NCI-H1105 treated with DMSO at 0.1 percent for 48 hours (cell line): Measurements from ENCODE around the gene HRK.

Experiments
- DNase-seq: peaks from one replicate; lab custom pipeline; 2025; lab: John Stamatoyannopoulos, UW

The HRK gene

DNA sequence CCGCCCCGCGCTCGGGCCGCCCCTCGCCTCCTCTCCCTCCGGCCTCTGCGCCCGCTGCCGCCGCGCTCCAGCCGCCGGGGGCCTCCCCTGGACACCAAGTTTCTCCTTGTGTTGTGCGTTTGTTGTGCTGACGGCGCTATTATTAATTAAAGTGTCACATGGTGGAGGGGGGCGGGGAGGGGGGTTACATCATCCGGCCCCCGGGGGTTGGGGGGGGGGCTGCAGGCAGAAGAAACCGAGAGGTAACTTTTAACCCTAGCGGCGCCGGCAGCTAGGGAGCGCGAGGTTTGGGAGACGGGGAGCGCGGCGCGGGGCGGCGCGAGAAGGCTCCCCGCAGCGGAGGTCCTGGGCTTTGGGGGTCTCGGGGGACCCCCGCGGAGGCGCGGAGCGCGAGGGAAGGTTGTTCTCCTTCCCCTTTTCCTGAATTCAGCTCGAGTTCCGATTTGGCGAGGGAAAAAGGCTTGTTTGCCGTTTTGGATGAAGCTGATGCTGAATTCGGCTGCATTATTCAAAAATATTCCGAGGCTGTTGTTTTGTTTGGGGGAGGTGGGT lies at the start of gene HRK:
Gene HRK, minus strand, starts transcription at position 117 of the 552 bp plus-strand sequence. CDS start 134 bp downstream, outside the sequence.
- peak; percentile 63 for DNase-seq

DNA sequence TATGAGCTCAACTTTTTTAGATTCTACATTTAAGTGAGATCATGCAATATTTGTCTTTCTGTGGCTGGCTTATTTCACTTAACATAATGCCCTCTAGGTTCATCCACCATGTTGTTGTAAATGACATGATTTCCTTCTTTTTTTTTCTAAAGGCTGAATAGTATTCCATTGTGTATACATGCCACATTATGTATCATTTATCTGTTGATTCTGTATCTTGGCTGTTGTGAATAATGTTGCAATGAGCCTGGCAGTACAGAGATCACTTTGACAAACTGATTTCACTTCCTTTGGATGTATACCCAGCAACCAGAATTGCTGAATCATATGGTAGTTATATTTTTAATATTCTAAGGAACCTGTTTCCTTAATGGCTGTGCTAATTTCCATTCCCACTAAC lies 48.6 kb upstream of the HRK start:
- no peak for DNase-seq

DNA sequence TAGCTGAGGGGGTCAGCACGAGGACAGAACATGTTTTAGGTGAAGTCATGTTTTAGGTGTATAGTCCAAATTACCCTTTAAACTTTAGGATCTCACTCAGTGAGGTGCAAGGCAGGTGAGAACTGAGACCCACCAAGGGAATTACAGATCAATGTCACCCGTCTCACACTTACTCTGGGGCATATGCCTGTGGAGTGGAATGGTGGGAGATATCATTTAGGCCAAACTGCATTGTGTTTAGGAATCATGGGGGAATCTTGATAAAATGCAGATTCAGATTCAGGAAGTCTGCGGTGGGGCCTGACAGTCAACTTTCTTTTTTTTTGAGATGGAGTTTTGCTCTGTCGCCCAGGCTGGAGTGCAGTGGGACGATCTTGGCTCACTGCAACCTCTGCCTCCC lies 47.3 kb upstream of the HRK start:
- no peak for DNase-seq

DNA sequence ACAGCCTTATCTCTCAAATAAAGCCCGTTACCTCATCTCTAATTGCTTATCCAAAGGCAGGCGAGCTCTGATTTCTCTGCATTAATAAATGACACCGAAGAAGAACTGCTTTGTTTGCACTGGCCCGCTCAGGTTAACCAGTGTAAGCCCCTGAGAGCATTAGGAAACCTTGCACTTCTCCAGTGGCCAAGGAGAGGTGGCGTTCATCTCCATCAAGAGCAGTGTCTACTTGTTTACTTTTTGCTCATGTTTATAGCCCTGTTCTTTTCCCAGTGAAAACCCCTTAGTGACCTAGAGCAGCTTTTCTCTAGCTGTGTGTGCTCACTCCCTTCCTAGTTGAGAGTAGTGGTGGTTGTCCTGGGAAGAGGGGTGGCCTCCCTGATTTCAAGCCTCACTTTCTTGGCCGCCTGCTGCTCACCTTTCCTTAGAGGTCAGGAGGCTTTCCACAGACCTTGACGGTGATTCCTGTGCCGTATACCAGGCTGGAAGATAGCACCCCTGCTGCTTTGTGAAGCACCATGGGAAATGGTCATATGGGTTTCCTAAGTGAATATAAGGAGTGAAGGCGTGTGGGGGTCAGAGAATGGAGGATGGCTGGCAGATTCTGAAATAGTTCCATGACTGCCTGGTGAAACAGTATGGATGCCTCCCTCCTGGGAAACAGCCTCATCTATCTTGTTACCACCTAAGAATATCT lies 46.2 kb upstream of the HRK start:
- no peak for DNase-seq

DNA sequence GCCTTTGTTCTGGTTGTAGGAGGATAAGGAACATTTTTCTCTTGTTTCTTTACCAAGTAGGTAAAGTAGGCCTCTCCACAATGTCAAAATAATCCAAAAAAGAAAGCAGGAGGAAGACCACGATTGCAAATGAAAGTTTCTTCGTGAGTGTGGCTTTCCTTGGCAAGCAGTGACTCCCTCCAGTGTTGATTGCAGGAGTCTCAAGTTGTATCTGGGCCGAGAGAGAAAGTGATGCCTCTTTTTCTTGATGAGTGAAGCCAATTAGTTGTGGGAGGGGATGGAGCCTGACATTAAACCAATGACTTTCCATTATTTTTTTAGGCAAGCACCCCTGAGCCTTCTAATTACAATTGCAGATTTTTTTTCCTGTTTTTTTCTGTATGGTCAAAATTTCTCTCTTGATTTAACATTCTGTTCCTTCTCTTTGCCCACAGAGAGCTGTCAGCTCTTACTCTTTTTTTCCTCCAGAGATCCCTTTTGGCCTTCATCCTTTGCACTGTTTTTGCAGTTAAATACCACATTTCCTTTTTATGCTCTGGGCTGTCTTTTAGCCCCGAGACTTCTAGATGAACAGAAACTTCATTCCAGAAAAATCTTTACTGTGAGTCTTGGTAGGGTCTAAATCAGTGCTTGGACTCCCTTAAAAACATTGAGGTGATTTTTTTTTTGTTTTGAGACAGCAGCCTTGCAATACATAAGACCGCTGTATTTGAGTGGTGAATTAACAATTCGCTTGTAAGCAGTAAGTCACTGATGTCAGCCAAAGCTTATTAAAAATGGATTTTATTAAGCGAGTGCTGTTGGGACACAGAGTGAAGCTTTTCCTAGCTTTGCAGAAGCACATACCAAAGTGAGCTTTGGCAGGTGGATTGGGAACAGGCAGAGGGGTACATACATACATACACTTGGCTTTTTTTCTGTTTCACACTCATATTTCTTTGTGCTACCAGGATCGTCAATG lies 45.3 kb upstream of the HRK start:
- DNase-seq: no peak

DNA sequence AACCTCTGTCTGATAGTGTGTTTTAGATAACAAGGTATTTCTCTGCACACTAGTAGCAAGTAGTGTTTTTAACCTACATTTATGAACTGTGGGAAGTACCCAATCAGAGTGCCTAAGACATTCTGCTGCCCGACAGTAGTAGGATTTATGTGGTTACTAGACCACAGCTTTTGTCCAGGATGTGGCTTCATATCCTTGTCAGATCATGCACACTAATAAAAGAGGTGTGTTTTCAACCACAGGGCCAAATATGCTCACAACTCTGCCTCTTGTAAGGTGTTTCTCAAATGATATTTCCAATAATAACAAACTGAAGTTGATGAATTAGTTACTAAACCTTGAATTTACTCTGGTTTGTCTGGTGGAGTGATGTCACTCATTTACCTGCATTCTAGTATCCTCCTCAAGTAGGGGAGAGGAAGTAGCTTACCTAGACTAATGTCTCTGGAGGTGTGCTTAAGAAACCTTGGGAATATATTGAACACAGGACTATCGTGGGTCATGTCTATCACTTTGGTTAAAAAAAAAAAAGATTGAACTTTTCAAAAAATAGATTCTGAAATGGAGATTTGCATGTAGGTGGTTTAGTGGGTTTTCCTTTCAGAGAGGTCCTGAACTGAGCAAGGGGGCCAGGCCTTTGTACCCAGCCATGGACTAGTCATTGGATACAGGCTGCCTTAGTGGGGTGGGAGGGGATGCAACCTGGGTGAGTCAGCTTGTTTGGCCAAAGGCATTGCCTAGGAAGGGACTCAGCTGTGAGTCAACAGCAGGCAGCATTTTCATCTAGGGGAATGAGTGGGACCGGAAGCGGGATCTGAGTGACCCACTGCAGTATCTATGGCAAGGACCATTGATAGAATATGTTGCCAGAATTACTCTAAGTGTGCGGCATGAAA lies 43.6 kb upstream of the HRK start:
- no peak for DNase-seq

DNA sequence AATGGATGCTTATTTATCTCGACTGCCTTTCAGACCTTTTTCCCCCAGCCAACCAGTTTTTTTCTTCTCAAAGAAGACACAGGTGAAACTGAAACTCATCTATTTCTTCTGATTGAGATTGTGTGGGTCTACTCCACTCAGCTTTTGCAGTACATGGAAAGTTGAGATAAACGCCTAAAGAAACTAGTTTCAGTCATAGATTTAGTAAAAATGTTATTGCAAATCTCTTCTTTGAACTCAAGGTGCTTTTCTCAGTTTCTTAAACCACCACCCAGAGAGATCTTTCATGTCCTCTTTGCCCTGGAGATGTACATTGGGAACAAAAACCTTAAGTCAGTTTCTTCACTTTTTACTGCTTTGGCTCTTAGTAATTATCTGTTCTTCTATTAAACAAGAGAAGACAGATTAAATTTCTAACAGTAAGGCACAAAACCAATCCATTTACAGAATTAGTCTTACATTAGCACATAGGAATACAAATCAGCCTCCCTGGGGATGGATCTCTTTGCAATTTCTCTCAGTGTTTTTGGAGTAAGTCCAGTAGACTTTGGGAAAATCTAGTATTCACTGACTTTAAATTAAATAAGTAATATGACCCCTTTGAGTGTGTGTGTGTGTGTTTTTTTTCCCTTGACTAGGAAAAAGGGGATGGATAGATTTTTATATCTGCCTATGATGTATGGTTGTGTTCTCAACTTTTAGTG lies 41.1 kb upstream of the HRK start:
- no peak for DNase-seq

DNA sequence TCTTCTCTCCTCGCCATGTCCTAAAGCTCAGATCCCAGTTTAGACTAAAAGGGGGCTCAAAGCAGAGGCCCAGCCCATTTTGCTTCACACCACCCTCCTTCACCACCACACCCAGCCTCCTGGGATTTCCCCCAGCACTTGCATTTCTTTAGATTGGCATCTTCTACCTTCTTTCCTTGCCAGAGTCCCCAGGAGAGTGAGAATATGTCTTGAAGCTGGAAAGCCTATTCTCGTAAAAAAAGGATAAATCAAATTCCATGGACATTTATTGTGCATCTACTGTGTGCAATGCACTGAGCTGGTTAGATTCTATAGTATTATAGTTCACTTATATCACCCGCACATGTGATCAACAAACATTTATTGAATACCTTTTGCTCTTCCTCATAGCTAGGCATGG lies 39.7 kb upstream of the HRK start:
- DNase-seq: no peak

DNA sequence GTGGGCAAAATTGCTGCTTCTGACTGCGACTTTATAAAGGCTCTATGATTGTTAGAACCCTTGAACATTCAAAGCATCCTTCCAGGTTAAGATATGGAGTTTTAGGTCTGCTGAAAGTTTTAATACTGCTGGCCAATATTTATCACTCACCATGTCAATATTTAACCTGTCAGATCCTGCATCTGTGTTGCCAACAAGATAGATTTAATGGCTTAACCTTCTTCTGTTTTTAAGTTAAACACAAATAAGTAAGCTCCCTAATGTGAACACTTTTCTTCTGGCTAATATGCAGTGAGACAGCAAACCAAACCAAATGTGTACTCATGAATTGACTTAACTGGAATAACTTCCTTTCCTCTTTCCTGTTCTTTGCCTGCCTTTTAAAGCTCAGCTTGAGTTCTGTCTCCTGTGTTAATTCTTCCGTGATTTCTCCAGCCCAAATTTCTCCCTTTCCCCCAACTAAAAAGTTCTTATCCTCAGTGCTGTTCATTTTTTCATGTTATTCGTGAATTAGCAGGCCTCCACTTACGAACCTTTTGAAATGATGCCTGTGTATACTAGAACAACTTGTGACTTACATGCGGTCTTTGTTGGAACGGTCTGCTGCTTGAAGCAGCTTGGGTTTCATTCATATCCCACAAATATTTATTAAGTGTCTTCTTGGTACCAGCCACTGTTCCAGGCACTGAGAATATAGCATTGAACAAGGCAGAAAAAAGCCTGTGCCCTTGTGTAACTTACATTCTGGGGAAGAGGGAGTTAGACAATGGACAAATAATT lies 38.7 kb upstream of the HRK start:
- DNase-seq: no peak

DNA sequence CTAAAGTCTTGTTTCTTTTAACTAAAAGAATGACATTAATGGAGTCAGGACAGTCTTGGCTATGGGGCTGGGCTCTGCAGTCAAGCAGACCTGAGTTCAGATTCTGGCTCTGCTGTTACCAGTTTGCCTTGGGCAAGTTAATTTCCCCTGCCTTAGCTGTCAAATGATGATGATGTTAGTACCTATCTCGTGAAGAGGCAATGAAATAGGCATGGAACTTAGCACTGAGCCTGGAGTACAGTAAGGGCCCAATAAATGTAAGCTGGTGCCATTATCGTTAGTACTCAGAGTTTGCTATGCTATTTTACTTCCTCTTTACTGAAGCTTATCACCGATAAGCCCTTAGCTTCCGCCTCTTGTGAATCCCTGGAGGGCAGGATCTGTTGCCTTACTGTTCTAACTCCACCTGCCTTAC lies 38.0 kb upstream of the HRK start:
- DNase-seq: no peak

DNA sequence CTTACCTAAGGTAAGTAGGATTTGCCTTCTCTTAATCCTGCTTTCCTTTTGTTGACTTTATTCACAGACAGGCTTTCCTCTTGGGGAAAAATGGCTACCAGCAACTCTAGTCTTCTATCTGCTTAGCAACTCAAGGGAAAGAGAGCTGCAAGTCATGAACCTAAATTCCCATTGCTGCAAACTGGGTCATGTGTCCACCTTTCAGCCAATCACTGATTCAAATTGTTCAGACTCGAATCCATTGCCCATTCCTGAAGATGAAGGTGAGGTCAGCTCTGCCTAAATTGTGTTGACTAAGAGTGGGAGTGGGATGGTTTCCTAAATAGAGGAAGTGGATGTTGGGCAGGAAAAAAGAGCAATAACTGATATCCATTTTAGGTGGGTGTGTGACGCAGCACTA lies 37.2 kb upstream of the HRK start:
- no peak for DNase-seq

DNA sequence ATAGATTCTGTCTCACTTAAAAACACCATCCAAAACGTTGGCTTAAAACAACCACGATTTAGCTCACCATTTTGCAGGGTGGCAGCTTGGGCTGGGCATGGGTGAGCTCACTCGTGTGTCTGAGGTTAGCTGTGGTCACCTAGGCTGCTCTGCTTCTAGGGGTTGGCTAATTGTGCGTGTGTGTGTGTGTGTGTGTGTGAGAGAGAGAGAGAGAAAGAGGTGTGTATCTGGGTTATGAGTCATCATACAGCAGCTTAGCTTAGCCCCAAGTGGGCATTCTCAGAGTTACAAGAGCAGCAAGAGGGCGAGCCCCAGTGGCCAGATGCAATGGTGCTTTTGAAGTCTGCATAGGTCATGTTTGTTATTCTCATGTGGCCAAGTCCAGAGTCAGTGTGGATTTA lies 35.5 kb upstream of the HRK start:
- no peak for DNase-seq

DNA sequence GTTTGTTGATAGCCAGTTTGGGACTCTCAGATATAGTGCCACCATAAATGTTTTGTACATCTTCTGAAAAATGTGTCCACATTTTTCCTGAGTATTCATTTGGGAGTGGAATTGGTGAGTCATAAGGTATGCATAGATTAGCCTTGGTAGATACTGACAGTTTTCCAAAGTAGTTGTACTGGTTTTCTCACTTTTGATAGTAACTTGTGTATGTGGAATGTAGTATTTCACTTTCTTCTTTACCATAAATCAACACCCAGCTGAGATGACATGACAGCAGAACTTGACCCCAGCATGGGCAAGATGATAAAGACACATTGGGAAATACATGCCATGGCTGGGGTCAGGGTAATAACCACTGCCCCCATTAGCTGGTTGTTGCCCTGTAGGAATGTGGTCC lies 34.9 kb upstream of the HRK start:
- no peak for DNase-seq

DNA sequence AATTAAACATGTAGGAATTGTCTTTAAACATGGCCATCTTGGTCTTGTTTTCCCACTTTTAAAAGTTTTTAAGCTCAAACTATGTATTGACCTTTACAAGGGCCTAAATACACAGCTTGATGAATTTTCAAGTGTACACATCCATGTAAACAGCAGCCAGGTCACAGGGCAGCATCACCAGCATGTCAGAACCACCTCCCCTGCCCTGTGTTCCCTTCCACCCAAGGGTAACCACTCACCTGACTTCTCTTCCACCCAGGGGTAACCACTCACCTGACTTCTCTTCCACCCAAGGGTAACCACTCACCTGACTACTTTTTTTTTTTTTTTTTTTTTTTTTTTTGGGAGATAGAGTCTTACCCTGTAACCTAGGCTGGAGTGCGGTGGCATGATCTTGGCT lies 34.1 kb upstream of the HRK start:
- DNase-seq: no peak

DNA sequence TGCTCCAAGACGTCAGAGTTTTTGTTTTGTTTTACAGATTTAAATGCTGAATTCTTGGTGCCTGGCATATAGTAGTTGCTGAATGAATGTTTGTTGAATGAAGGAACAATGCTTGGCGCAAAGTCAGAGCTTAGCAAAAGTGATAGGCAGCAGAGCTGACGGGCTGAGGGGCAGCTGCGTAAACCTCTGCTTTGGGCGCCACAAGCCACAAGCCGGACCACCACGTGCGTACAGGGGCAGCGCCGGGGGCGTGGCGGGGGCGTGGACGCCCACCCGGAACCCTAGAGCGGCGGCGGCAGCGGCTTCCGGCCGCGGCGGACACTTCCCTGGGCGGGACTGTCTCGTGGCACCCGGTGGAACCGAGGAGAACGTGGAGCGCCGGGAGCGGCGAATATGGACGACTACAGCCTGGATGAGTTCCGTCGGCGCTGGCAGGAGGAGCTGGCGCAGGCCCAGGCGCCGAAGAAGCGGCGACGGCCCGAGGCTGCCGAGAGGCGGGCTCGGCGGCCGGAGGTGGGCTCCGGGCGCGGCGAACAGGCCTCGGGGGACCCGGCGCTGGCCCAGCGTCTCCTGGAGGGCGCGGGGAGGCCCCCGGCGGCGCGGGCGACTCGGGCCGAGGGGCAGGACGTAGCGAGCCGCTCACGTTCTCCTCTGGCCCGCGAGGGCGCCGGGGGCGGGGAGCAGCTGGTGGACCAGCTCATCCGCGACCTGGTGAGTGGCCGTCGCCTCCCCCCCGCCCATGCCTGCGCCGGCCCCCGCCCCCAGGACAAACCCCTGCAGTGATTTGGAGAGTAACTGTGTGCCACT lies 29.6 kb upstream of the HRK start, which contains the start of gene FBXW8:
Gene FBXW8, plus strand, starts transcription at position 306 of the 807 bp plus-strand sequence. Its CDS starts 88 bp downstream, at position 394.
- DNase-seq: peak; percentile 76

DNA sequence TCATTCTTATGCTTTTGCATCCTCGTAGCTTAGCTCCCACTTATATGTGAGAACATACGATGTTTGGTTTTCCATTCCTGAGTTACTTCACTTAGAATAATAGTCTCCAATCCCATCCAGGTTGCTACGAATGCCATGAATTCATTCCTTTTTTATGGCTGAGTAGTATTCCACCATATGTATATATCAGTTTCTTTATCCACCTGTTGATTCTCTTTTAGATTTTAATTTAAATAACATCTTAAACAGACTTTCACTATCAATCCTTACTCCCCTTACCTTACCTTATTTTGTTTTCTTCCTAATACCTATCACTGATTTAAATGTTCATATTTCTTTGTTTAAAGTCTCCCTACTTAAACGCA lies 29.0 kb upstream of the HRK start:
- no peak for DNase-seq

DNA sequence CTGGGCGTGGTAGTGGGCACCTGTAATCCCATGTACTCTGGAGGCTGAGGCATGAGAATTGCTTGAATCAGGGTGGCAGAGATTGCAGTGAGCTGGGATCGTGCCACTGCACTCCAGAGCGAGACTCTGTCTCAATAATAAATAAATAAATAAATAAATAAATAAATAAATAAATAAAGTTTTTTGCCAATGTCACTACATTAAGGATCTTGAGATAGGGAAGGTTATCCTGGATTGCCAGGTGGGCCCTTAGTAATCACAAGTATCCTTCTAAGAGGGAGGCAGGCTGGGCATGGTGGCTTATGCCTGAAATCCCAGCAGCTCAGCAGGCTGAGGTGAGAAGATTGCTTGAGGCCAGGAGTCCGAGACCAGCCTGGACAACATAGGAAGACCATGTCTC lies 25.0 kb upstream of the HRK start:
- DNase-seq: no peak

DNA sequence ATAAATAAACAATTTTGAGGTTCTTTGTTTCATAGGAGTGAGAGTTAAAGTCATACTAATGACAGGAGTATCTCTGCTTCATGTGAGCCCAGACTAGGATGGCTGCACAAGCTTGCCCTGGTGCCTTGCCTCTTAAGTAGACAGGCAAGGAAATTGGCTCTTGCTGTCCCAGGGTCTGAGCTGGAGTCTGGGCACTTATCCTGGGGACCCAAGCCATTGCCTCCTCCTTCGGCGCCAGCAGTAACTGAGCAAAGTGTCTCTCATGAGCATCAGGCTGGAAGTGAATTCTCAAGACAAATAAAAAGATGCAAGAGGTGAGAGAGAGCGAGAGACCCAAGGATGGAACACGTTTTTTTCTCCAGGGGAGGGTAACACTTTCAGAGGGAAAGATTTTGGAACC lies 22.6 kb upstream of the HRK start:
- DNase-seq: no peak

DNA sequence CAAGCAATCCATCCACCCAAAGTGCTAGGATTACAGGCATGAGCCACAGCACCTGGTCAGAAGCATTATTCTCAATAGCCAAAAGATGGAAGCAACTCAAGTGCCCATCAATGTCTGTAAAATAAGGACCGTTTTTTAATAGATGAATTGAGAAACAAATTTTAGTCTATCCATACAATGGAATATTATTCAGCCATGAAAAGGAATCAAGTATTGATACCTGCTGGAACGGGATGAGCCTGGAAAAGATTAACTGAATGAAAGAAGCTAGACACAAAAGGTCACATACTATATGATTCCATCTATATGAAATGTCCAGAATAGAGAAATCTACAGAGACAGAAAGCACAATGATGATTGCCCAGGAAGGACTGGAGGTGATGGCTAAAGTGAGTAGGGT lies 20.4 kb upstream of the HRK start:
- DNase-seq: no peak

DNA sequence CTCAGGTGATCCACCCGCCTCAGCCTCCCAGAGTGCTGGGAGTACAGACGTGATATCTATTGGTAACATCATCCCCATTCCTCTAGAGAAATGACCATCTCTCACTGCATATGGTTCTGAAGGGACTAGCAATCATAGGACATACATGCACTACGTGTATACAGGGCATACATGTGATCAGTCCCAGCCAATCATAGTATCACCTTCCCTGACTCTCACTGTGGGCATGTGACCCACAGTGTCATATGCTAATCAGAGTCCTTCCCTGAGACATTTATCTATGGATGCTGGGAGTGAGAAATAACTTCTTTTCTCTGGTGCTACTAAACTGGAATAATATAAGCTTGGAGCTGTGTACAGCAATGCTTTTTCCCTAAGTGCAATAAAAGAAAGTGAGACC lies 17.4 kb upstream of the HRK start:
- DNase-seq: no peak
